Activated B cell treated with CpG ODN at 0.5 μM for 24 hours (primary cell): Measurements from ENCODE around the gene SLC17A1. TPM values are rescaled to one million over a fixed set of nuclear protein-coding genes. Genes with fewer than 3 reads are reported as not detected.

Experiments used
- ATAC-seq: fragments of 200-7000 bp; cut with Tn5 transposase; one replicate; pipeline ENCODE4 v1.10.0; 2021; ENCODE audit warnings: low read depth, mild to moderate bottlenecking, moderate library complexity
- CTCF ChIA-PET: fragments of 350-600 bp; sonication (Branson Sonifier 250); formaldehyde crosslinking; loops from one replicate; lab custom pipeline; 2021; ENCODE audit warnings: antibody characterized with exemption; lab: Charles Lee
- POLR2A ChIA-PET: fragments of 350-600 bp; sonication (Branson Sonifier 250); formaldehyde crosslinking; loops from one replicate; lab custom pipeline; 2021; ENCODE audit warnings: antibody characterized with exemption; lab: Charles Lee
- DNase-seq: peaks from one replicate; pipeline ENCODE4 v3.0.0; 2022
- H3K27ac Mint-ChIP-seq: one replicate; pipeline ENCODE4 v1.8.0; 2020; ENCODE audit warnings: mixed read lengths
- H3K27me3 Mint-ChIP-seq: one replicate; pipeline ENCODE4 v1.8.0; 2021; ENCODE audit warnings: mixed read lengths
- H3K36me3 Mint-ChIP-seq: one replicate; pipeline ENCODE4 v1.8.0; 2021; ENCODE audit warnings: low read depth, mixed read lengths
- H3K4me1 Mint-ChIP-seq: one replicate; pipeline ENCODE4 v1.8.0; 2021; ENCODE audit warnings: mixed read lengths
- H3K4me3 Mint-ChIP-seq: one replicate; pipeline ENCODE4 v1.8.0; 2020; ENCODE audit warnings: mild to moderate bottlenecking, mixed read lengths
- H3K9me3 Mint-ChIP-seq: one replicate; pipeline ENCODE4 v1.8.0; 2020; ENCODE audit warnings: mixed read lengths
- intact Hi-C: fragments of 100-400 bp; cut with micrococcal nuclease; formaldehyde crosslinking; loops from one replicate; pipeline ENCODE4 v1.15.1; 2024
- total RNA-seq: library from RNA; stranded (reverse); gene quantifications from 2 replicates; pipeline ENCODE4 v1.2.3, GENCODE V29; 2022
- TF ChIP-seq, protein P1 (sequence below): fragments of 200-600 bp; IDR thresholded peaks from one replicate; pipeline ENCODE4 v1.8.0; 2022; ENCODE audit warnings: antibody characterized with exemption, mild to moderate bottlenecking

Gene SLC17A1
- total RNA-seq, 1 donor from 2014 or later = not detected

DNA sequence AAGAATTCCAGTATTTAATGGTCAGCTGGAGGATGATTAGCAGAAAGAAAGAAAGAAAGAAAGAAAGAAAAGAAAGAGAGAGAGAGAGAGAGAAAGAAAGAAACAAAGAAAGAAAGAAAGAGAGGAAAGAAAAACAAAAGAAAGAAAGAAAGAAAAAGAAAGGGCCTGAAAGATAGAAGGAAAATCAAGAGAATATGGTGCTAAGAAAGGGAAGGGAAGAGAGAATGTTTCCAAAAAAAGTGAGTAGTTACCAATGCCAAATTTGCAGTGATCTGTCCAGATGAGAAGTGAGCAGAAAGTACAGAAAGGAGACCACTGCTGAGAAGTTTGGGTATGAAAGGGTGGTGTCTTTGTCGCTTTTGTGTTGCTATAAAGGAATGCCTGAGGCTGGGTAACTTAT lies 50.7 kb downstream of the SLC17A1 start:
- Mint-ChIP-seq H3K27me3 (peaks cover 23% of the 10 kb centered on the region), H3K4me1 (no peaks in the 10 kb centered on the region), H3K4me3 (no peak overlapping the region), H3K36me3 (no peaks in the 10 kb centered on the region), H3K27ac (no peak overlapping the region), H3K9me3 (no peaks in the 10 kb centered on the region)
- ChIA-PET POLR2A (no interaction called here), CTCF (no interaction called here)
- DNase-seq = no peak
- ATAC-seq = no peak
- TF ChIP-seq, protein P1, sequence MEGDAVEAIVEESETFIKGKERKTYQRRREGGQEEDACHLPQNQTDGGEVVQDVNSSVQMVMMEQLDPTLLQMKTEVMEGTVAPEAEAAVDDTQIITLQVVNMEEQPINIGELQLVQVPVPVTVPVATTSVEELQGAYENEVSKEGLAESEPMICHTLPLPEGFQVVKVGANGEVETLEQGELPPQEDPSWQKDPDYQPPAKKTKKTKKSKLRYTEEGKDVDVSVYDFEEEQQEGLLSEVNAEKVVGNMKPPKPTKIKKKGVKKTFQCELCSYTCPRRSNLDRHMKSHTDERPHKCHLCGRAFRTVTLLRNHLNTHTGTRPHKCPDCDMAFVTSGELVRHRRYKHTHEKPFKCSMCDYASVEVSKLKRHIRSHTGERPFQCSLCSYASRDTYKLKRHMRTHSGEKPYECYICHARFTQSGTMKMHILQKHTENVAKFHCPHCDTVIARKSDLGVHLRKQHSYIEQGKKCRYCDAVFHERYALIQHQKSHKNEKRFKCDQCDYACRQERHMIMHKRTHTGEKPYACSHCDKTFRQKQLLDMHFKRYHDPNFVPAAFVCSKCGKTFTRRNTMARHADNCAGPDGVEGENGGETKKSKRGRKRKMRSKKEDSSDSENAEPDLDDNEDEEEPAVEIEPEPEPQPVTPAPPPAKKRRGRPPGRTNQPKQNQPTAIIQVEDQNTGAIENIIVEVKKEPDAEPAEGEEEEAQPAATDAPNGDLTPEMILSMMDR = no peak
- intact Hi-C loops = loop anchor here (5.0 to 10.0 kb wide), 2 partner anchors 314 to 1164 kb away; no protein-coding TSS in a partner anchor

DNA sequence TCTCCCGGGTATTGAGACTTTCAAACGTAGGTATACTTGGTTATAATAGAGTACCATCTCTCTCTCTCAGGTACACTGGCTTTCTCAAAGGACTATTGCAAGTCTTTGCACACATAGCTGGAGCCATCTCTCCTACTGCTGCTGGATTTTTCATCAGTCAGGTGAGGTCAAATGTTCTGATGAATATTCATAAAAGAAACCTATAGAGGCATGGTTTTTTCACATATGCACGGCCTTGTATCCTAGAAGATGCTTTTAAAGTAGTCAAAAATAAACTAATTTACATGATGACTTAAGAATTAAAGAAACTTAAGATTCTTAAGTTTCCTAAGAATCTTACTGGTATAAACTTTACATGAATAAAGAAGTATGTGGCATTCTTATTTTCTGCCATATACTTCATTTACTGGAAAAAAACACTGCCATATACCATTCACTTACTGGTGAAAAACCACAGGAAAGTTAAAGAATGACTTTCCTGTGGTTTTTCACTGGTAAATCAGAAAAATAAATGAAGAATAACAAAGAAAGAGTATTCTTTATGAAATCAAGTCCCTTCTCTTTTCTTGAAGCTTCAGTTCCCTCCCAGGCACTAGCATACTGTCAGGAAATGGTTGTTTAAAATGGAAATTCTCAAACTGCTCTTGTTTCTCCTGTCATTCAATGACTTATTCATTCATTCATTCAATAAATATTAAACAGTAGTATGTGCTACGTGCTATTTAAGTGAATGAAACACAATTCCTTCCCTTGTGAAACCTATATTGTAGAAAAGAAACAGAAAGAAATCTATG lies 53.8 kb downstream of the SLC17A1 start:
- Mint-ChIP-seq H3K36me3 (no peaks in the 10 kb centered on the region), H3K4me1 (no peaks in the 10 kb centered on the region), H3K4me3 (no peak overlapping the region), H3K27ac (no peak overlapping the region), H3K9me3 (no peaks in the 10 kb centered on the region), H3K27me3 (peaks cover 20% of the 10 kb centered on the region)
- ChIA-PET POLR2A (no interaction called here), CTCF (no interaction called here)
- DNase-seq (no peak), ATAC-seq (no peak)
- TF ChIP-seq, protein P1 = no peak
- intact Hi-C loops = no loop called here

DNA sequence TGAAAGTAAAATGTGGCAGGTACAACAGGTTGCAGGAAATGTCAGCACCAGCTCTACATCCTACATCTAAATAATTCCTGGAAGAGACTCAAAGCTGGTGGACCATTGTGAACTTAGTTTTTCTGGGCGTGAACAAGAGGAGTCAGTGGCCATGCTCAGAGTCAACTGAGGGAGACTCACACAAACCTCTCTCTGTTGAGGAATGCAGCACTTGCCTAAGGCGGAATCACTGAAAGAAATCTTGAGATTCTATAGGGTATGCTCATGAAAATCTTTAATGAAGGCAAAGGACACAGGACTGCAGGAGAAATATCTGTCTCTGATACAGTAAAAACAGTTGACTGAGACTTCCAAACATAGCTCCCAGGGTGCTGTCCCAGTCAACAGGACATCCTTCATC lies 54.8 kb downstream of the SLC17A1 start:
- TF ChIP-seq, protein P1 = no peak
- CTCF ChIA-PET = no interaction called here
- POLR2A ChIA-PET = no interaction called here
- intact Hi-C loops = no loop called here
- H3K36me3 Mint-ChIP-seq = no peaks in the 10 kb centered on the region
- peaks cover 20% of the 10 kb centered on the region for H3K27me3 Mint-ChIP-seq
- no peak overlapping the region for H3K4me3 Mint-ChIP-seq
- DNase-seq (no peak), ATAC-seq (no peak)
- H3K4me1 Mint-ChIP-seq = no peaks in the 10 kb centered on the region
- no peaks in the 10 kb centered on the region for H3K9me3 Mint-ChIP-seq
- H3K27ac Mint-ChIP-seq = no peak overlapping the region

DNA sequence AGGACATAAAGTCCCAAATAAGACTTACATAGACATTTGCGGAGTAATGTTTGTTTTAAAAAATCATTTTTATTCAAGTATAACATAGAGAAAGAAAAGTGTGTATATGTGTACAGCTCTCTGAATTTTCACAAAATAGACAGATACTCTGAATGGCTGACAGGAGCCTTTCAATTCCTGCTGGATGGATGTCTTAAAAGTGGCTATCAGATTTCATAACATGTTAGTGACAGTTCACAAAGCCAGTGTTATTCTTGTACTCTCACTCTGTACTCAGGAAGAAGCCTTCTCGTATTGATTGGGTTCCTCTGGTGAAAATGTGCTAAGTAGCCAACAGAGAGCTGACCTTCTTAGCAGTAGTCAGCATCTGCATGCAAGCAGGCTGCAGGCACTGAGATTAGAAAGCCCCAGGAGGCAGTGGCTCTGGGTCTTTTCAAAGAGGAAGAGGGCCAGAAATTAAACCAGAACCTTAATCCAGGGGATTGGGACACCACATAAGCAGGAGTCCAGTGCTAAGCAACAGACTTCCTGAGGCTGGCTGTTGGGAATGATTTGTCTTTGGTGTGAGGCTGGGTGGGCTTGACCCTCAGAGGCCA lies 57.6 kb downstream of the SLC17A1 start:
- H3K9me3 Mint-ChIP-seq = no peaks in the 10 kb centered on the region
- ATAC-seq (no peak), DNase-seq (no peak)
- H3K4me3 Mint-ChIP-seq = no peak overlapping the region
- H3K27me3 Mint-ChIP-seq = peaks cover 29% of the 10 kb centered on the region
- no peaks in the 10 kb centered on the region for H3K4me1 Mint-ChIP-seq
- POLR2A ChIA-PET = no interaction called here
- CTCF ChIA-PET = no interaction called here
- intact Hi-C loops = no loop called here
- H3K27ac Mint-ChIP-seq = no peak overlapping the region
- TF ChIP-seq, protein P1 = no peak
- H3K36me3 Mint-ChIP-seq = no peaks in the 10 kb centered on the region

DNA sequence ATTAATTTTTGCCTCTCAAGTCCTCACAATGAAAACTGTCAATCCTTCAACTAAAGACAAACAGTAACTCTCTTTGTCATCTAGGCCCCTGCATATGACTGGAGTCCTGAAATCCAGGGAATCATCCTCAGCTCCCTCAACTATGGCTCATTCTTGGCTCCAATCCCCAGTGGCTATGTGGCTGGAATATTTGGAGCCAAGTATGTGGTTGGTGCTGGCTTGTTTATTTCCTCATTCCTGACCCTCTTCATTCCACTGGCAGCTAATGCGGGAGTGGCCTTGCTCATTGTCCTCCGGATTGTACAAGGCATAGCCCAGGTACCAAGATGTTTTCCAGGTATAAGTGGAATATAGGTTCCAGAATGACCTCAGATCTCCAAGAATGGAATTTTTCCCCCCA lies 61.9 kb downstream of the SLC17A1 start:
- DNase-seq = no peak
- intact Hi-C loops = no loop called here
- H3K4me3 Mint-ChIP-seq = no peak overlapping the region
- ATAC-seq = no peak
- no peaks in the 10 kb centered on the region for H3K4me1 Mint-ChIP-seq
- no peak overlapping the region for H3K27ac Mint-ChIP-seq
- peaks cover 21% of the 10 kb centered on the region for H3K27me3 Mint-ChIP-seq
- TF ChIP-seq, protein P1 = no peak
- H3K36me3 Mint-ChIP-seq = no peaks in the 10 kb centered on the region
- no peaks in the 10 kb centered on the region for H3K9me3 Mint-ChIP-seq
- POLR2A ChIA-PET = no interaction called here
- CTCF ChIA-PET = no interaction called here
